DOHH2 (cell line): ENCODE measurements around the gene NUAK2.

Source experiments
- H3F3A ChIP-seq: fragments of 200-600 bp; sonication (generic), shearing (Covaris generic); 2 replicates; pipeline ENCODE4 v1.6.0; 2016; ENCODE audit warnings: antibody characterized with exemption, mild to moderate bottlenecking; ENCODE audit not compliant: control insufficient read depth, insufficient read depth
- H3K27ac ChIP-seq: fragments of 200-600 bp; sonication (generic); 2 replicates; pipeline ENCODE4 v1.5.1; 2014; ENCODE audit warnings: low read depth, mild to moderate bottlenecking, low read length, moderate library complexity
- H3K27me3 ChIP-seq: fragments of 200-600 bp; sonication (generic); 2 replicates; pipeline ENCODE4 v1.6.1; 2014; ENCODE audit warnings: mild to moderate bottlenecking, low read length, mixed read lengths; ENCODE audit not compliant: control insufficient read depth
- H3K36me3 ChIP-seq: fragments of 200-600 bp; sonication (generic); 2 replicates; pipeline ENCODE4 v1.6.1; 2014; ENCODE audit warnings: mild to moderate bottlenecking, low read length, moderate library complexity, mixed read lengths; ENCODE audit not compliant: control insufficient read depth
- H3K4me1 ChIP-seq: fragments of 200-600 bp; sonication (generic); 2 replicates; pipeline ENCODE4 v1.6.1; 2014; ENCODE audit warnings: mild to moderate bottlenecking, low read length, mixed read lengths; ENCODE audit not compliant: control insufficient read depth
- H3K4me2 ChIP-seq: fragments of 200-600 bp; sonication (generic); 2 replicates; pipeline ENCODE4 v1.6.0; 2014; ENCODE audit warnings: mild to moderate bottlenecking, low read length, moderate library complexity
- H3K4me3 ChIP-seq: fragments of 200-600 bp; sonication (generic); 2 replicates; pipeline ENCODE4 v1.5.1; 2014; ENCODE audit warnings: mild to moderate bottlenecking, low read length, mixed read lengths
- H3K79me2 ChIP-seq: fragments of 200-600 bp; sonication (generic); 2 replicates; pipeline ENCODE4 v1.6.1; 2014; ENCODE audit warnings: mild to moderate bottlenecking, low read length, mixed read lengths; ENCODE audit not compliant: control insufficient read depth
- H3K9me2 ChIP-seq: fragments of 200-600 bp; sonication (generic); replicated peaks from 2 replicates; pipeline ENCODE4 v1.6.1; 2014; ENCODE audit warnings: mild to moderate bottlenecking, low read length, mixed read lengths; ENCODE audit not compliant: control insufficient read depth
- H3K9me3 ChIP-seq: fragments of 200-600 bp; sonication (generic); 2 replicates; pipeline ENCODE4 v1.6.1; 2014; ENCODE audit warnings: antibody characterized with exemption, low read length, mixed read lengths; ENCODE audit not compliant: control insufficient read depth, insufficient read depth
- H4K20me1 ChIP-seq: fragments of 200-600 bp; sonication (generic); 2 replicates; pipeline ENCODE4 v1.6.0; 2014; ENCODE audit warnings: low read depth, mild to moderate bottlenecking, antibody characterized with exemption, low read length, moderate library complexity; ENCODE audit not compliant: control insufficient read depth, insufficient read depth
- CTCF ChIP-seq: fragments of 200-600 bp; sonication (generic); IDR thresholded peaks from one replicate; pipeline ENCODE4 v1.5.1; 2014; ENCODE audit warnings: antibody characterized with exemption, mild to moderate bottlenecking, low read depth, low read length; ENCODE audit not compliant: poor library complexity, severe bottlenecking
- EZH2phosphoT487 ChIP-seq: fragments of 200-600 bp; sonication (generic); IDR thresholded peaks from 2 replicates; pipeline ENCODE4 v1.6.1; 2017; ENCODE audit warnings: borderline replicate concordance, mild to moderate bottlenecking, antibody characterized with exemption, low read length, moderate library complexity, mixed read lengths

The NUAK2 gene

GRCh38 chr1:205263580-205264190 lies 57.9 kb downstream of the NUAK2 start:
- Histone ChIP-seq H3K27me3 (peaks cover 12% of the 10 kb centered on the region), H3K9me3 (no peaks in the 10 kb centered on the region), H3K9me2 (no peaks in the 10 kb centered on the region), H4K20me1 (no peaks in the 10 kb centered on the region), H3K4me2 (no peak overlapping the region), H3F3A (no peaks in the 10 kb centered on the region), H3K79me2 (no peaks in the 10 kb centered on the region), H3K4me1 (peaks cover 21% of the 10 kb centered on the region), H3K36me3 (no peaks in the 10 kb centered on the region), H3K27ac (no peak overlapping the region), H3K4me3 (no peak overlapping the region)
- TF ChIP-seq EZH2phosphoT487 = no peak
- TF ChIP-seq CTCF = no peak

GRCh38 chr1:205262731-205263171 lies 58.8 kb downstream of the NUAK2 start:
- Histone ChIP-seq H3K9me3 (no peaks in the 10 kb centered on the region), H4K20me1 (no peaks in the 10 kb centered on the region), H3K27me3 (peaks cover 12% of the 10 kb centered on the region), H3K9me2 (no peaks in the 10 kb centered on the region), H3K36me3 (no peaks in the 10 kb centered on the region), H3F3A (no peaks in the 10 kb centered on the region), H3K4me2 (no peak overlapping the region), H3K27ac (no peak overlapping the region), H3K4me3 (no peak overlapping the region), H3K79me2 (no peaks in the 10 kb centered on the region), H3K4me1 (peaks cover 19% of the 10 kb centered on the region)
- TF ChIP-seq CTCF (no peak), EZH2phosphoT487 (no peak)

GRCh38 chr1:205261946-205262691 lies 59.4 kb downstream of the NUAK2 start:
- no peak overlapping the region for H3K27ac ChIP-seq

More at GRCh38 chr1:205261946-205262691, 59.4 kb downstream of the NUAK2 start:
- Histone ChIP-seq H3K79me2 (no peaks in the 10 kb centered on the region), H3K9me3 (no peaks in the 10 kb centered on the region), H3K4me1 (peaks cover 13% of the 10 kb centered on the region), H3K4me2 (no peak overlapping the region), H3K9me2 (no peaks in the 10 kb centered on the region), H3K27me3 (peaks cover 12% of the 10 kb centered on the region), H3K4me3 (no peak overlapping the region), H3F3A (no peaks in the 10 kb centered on the region), H3K36me3 (no peaks in the 10 kb centered on the region), H4K20me1 (no peaks in the 10 kb centered on the region)
- TF ChIP-seq EZH2phosphoT487 (no peak), CTCF (no peak)
